Stimulated activated naive CD8-positive, alpha-beta T cell treated with anti-CD3 and anti-CD28 coated beads, Interleukin-15, Interleukin-2, amounts not matched to agents 100 ng/mL and 50 ng/mL, for 24 hours (primary cell): ENCODE results near the gene MYLIP.

Experiments
- H3K27ac Mint-ChIP-seq: one replicate; pipeline ENCODE4 v1.8.0; 2021; ENCODE audit warnings: mild to moderate bottlenecking, mixed read lengths
- H3K27me3 Mint-ChIP-seq: one replicate; pipeline ENCODE4 v1.8.0; 2021; ENCODE audit warnings: mixed read lengths
- H3K36me3 Mint-ChIP-seq: one replicate; pipeline ENCODE4 v1.8.0; 2021; ENCODE audit warnings: low read depth, mixed read lengths
- H3K4me1 Mint-ChIP-seq: one replicate; pipeline ENCODE4 v1.8.0; 2021; ENCODE audit warnings: low read depth, mixed read lengths
- H3K4me3 Mint-ChIP-seq: one replicate; pipeline ENCODE4 v1.8.0; 2021; ENCODE audit warnings: mild to moderate bottlenecking, mixed read lengths
- H3K9me3 Mint-ChIP-seq: one replicate; pipeline ENCODE4 v1.8.0; 2021; ENCODE audit warnings: mixed read lengths

Gene MYLIP

DNA sequence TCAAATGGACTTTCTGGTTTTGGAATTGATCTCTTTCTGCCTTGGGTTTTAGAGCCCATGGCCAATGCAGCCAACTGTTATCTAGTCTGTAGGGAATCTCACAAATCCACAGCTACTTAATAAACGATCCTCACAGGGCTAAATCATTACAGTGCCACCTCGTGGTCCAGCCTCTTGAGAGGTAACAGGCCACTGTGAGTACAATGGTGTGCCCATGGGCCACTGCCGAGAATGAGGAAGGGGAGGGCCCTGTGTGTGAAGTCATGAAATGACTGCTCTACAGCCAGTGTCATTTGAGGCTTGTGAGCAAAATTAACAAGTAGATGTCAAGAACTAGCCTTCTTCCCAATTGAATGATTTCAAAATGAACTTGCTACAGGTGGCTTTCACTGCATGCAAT, 55.2 kb downstream of the MYLIP start:
- H3K27me3 Mint-ChIP-seq = no peaks in the 10 kb centered on the region
- H3K27ac Mint-ChIP-seq = no peak overlapping the region
- H3K4me1 Mint-ChIP-seq = peaks cover 20% of the 10 kb centered on the region
- no peak overlapping the region for H3K4me3 Mint-ChIP-seq
- H3K9me3 Mint-ChIP-seq = peaks cover 3% of the 10 kb centered on the region
- no peaks in the 10 kb centered on the region for H3K36me3 Mint-ChIP-seq

DNA sequence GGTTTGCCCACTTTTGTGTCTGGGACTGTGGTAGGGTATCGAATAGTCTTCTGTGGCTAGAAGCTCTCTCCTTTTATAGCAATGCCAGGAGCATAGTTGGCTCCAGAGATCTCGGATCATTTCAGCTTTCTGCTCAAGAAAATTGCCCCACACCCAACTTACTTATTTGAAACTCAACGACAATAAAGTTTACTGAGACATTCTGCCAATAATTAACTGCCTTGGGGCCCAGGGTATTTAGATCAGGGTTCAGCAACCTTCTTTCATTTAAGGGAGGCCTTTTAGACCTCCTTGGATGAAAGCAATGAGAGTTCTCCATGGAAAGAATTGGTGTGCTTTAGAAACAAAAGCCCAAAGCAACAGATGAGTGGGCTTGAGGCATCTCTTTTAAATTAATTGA, 55.7 kb downstream of the MYLIP start:
- Mint-ChIP-seq H3K9me3 (peaks cover 3% of the 10 kb centered on the region), H3K27ac (no peak overlapping the region), H3K27me3 (no peaks in the 10 kb centered on the region), H3K4me3 (no peak overlapping the region), H3K36me3 (no peaks in the 10 kb centered on the region), H3K4me1 (peaks cover 18% of the 10 kb centered on the region)

DNA sequence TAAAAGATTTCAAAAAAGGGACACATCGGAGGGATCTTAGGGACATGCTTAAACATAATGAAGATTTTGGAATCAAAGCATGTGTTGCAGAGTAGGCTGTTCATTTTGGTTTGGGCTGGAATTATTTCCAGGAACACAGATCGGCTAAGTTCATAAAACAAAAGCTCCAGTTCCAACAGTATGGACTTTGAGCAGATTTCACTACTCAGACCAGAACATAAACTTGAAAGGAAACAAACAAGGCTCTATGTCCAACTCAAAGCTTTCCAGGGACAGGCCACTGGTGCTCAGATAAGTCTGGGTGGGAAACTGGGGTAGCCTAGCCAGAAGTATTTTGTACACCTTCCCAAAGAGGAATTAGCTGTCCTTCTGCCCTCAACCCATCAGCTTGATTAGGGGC, 58.3 kb downstream of the MYLIP start:
- Mint-ChIP-seq H3K27me3 (peaks cover 5% of the 10 kb centered on the region), H3K9me3 (no peaks in the 10 kb centered on the region), H3K4me1 (peaks cover 8% of the 10 kb centered on the region), H3K36me3 (no peaks in the 10 kb centered on the region), H3K27ac (no peak overlapping the region), H3K4me3 (no peak overlapping the region)

DNA sequence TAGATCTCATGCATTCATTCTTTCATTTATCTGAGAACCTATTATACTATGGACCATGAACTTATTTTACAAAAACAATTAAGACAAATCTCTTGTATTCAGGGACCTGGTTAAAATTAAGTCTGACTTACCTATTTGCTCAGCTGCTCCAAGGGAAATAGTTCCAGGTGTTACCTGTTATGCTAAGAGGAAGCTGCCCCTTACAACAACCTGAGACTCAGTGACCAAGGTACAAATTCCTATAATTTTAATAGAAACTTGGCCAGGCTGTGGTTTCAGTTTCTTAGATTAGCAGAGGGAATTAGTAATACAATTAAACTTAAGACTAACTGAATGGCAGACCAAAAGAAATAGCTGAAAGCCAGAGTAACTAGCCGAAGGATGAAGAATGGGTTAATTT, 61.3 kb downstream of the MYLIP start:
- H3K4me3 Mint-ChIP-seq = no peak overlapping the region
- H3K27ac Mint-ChIP-seq = no peak overlapping the region
- H3K9me3 Mint-ChIP-seq = no peaks in the 10 kb centered on the region
- H3K36me3 Mint-ChIP-seq = no peaks in the 10 kb centered on the region
- no peaks in the 10 kb centered on the region for H3K4me1 Mint-ChIP-seq
- peaks cover 16% of the 10 kb centered on the region for H3K27me3 Mint-ChIP-seq

DNA sequence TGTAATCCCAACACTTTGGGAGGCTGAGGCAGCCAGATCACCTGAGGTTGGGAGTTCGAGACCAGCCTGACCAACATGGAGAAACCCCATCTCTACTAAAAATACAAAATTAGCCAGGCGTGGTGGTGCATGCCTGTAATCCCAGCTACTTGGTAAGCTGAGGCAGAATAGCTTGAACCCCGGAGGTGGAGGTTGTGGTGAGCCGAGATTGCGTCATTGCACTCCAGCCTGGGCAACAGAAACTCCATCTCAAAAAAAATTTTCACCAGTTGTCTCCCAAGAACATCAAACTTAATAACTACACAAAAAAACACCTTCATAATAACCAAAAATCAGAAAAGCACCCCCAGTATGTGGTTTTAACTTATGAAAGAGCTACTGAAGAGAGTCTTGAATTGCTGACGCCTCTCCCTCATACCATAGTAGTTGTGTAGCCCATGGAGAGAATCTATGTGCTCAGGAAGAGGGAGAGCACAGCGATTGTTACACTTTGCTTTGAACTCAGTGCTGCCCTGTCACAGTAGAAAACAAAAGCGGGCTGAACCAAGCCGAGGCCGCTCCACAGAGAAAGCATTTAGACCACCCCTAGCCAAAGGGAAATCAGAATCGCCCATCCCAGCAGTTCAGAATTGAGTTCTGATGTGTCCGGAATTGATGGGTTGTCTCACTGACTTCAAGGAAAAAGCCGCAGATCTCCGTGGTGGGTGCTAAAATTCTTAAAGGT, 67.5 kb downstream of the MYLIP start:
- no peaks in the 10 kb centered on the region for H3K36me3 Mint-ChIP-seq
- H3K4me3 Mint-ChIP-seq = no peak overlapping the region
- no peaks in the 10 kb centered on the region for H3K9me3 Mint-ChIP-seq
- no peaks in the 10 kb centered on the region for H3K4me1 Mint-ChIP-seq
- H3K27ac Mint-ChIP-seq = no peak overlapping the region
- H3K27me3 Mint-ChIP-seq = peaks cover 22% of the 10 kb centered on the region

DNA sequence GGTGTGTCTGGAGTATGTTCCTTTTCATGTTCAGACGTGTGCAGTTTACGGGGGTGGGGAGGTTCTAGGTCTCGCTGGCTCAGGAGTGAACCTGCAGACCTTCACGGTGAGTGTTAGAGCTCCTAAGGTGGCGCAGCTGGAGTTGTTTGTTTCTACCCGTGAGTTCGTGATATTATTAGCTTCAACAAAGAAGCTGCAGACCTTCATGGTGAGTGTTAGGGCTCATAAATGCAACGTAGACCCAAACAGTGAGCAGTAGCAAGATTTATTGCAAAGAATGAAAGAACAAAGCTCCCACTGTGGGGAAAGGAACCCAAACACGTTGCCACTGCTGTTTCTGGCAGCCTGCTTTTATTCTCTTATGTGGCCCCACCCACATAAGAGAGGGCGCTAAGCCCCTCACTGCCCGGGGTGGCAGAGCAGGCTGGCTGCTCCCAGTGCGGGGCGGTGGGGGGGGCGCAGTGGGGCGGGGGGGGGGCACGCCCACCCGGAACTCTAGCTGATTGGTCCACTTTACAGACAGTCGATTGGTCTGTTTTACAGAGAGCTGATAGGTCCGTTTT, 68.2 kb downstream of the MYLIP start:
- Mint-ChIP-seq H3K36me3 (no peaks in the 10 kb centered on the region), H3K9me3 (no peaks in the 10 kb centered on the region), H3K27me3 (peaks cover 22% of the 10 kb centered on the region), H3K4me3 (no peak overlapping the region), H3K4me1 (no peaks in the 10 kb centered on the region), H3K27ac (no peak overlapping the region)
